ENCODE data around the gene SACS.

SACS gene

GRCh38 chr13:23470790-23471614 is 37.5 kb upstream of the SACS start:
- no peak for TF ChIP-seq CTCF (IDR thresholded peaks at IDR 0.05; ENCODE audit: control insufficient read depth, extremely low read depth, insufficient read depth)

GRCh38 chr13:23469951-23470421 is 36.5 kb upstream of the SACS start:
- no peak overlapping the region for H3K4me3 ChIP-seq (ENCODE audit: low read depth, low read length)
- DNase-seq (ENCODE audit: low read depth) = no peak
- TF ChIP-seq CTCF (IDR thresholded peaks at IDR 0.05; ENCODE audit: control insufficient read depth, extremely low read depth, insufficient read depth) = no peak

More at GRCh38 chr13:23470790-23471614, 37.5 kb upstream of the SACS start:
- DNase-seq (ENCODE audit: low read depth) = peak; percentile 73
- H3K4me3 ChIP-seq (ENCODE audit: low read depth, low read length) = no peak overlapping the region

GRCh38 chr13:23468811-23469210 is 35.3 kb upstream of the SACS start:
- H3K4me3 ChIP-seq (ENCODE audit: low read depth, low read length) = no peak overlapping the region
- no peak for TF ChIP-seq CTCF (IDR thresholded peaks at IDR 0.05; ENCODE audit: control insufficient read depth, extremely low read depth, insufficient read depth)
- no peak for DNase-seq (ENCODE audit: low read depth)

GRCh38 chr13:23467932-23468278 is 34.4 kb upstream of the SACS start:
- H3K4me3 ChIP-seq (ENCODE audit: low read depth, low read length) = no peak overlapping the region
- TF ChIP-seq CTCF (IDR thresholded peaks at IDR 0.05; ENCODE audit: control insufficient read depth, extremely low read depth, insufficient read depth) = no peak
- DNase-seq (ENCODE audit: low read depth) = no peak

- TF ChIP-seq CTCF (IDR thresholded peaks at IDR 0.05; ENCODE audit: control insufficient read depth, extremely low read depth, insufficient read depth) = no peak
- no peak overlapping the region for H3K4me3 ChIP-seq (ENCODE audit: low read depth, low read length)
- DNase-seq (ENCODE audit: low read depth) = no peak
These were observed 33.8 kb upstream of the SACS start for GRCh38 chr13:23467048-23467931.

- no peak overlapping the region for H3K4me3 ChIP-seq (ENCODE audit: low read depth, low read length)
- no peak for DNase-seq (ENCODE audit: low read depth)
- TF ChIP-seq CTCF (IDR thresholded peaks at IDR 0.05; ENCODE audit: control insufficient read depth, extremely low read depth, insufficient read depth) = peak; percentile 43
These were observed 32.9 kb upstream of the SACS start for GRCh38 chr13:23466144-23467002.

All from LNCaP clone FGC (cell line).